Pericardium fibroblast (primary cell): Measurements from ENCODE around the gene RSL24D1. TPM values are rescaled to one million over a fixed set of nuclear protein-coding genes. Genes with fewer than 3 reads are reported as not detected.

Experiments
- total RNA-seq: library from RNA; depleted of rRNA; stranded (reverse); fragments of >200 nt; gene quantifications from 2 replicates; pipeline ENCODE4 v1.2.3, GENCODE V29; 2015

The RSL24D1 gene
- 65.3 and 88.5 TPM in 2 replicates for total RNA-seq

DNA sequence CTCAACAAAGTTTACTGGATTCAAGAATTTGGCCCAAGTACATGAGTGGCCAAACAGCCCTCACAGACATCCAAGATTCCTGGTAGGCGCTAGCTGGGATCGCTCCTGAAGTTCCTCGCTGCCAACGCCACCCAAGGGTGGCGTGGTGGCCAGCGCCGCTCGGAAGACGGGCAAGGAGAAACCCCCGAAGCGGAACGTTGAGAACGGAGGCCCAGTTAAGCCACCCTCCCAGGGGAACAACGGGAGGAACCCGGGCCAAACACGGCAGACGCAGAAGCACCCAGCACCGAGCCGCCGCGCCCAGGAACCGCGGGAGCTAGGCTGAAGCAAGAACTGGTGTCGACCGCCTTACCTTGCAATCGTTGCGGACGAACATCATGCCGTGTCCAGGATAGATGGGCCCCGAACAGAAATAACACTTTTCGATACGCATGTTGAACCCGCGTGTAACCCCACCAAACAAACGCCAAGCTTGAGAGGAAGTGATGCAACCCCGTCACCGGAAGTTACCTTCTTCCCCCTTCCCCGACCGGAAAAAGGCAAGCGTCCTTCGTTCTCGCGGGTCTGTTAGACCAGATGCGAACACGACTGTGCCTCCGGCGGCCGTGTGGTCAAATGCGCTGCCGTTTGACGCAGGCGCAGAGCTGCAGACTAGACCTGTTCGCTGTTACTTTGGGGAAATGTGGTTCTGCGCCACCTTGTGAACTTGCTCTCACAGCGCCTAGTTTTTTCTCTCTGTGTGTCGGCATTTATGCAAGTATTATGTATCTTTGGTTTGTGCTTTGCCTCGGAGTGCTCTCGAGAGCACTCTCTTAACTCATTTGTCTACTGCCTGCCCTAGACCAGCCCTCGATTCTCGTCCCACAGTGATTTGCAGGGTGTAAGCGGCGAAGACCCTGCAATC is at the start of gene RSL24D1:
Gene RSL24D1, minus strand, starts transcription at position 484 of the 904 bp plus-strand sequence. Its CDS starts 51 bp downstream, at position 433.

Other genes with a start within 250 kb of the RSL24D1 start
- gene RAB27A, start 92.9 kb upstream of the RSL24D1 start, total RNA-seq = 8.5 and 12.7 TPM in 2 replicates
- gene PIGBOS1, start 122.2 kb upstream of the RSL24D1 start, total RNA-seq = 8.9 and 16.5 TPM in 2 replicates
- 8.8 and 16.0 TPM in 2 replicates for gene PIGB, start 122.3 kb upstream of the RSL24D1 start, total RNA-seq
- gene CCPG1, start 211.4 kb upstream of the RSL24D1 start, total RNA-seq = 34.0 and 45.7 TPM in 2 replicates
- 1.2 and 2.6 TPM in 2 replicates for gene PIERCE2, start 211.6 kb upstream of the RSL24D1 start, total RNA-seq